SK-N-SH (cell line): Measurements from ENCODE around the gene ITGA5. TPM values are rescaled to one million over a fixed set of nuclear protein-coding genes. Genes with fewer than 3 reads are reported as not detected.
A peak's percentile ranks its signal among the peaks of the same experiment; 100 is the strongest.

ENCODE experiments used
- CTCF ChIA-PET: fragments of 300-600, 350-600 bp; formaldehyde crosslinking; extraction: SDS; loops from one replicate; lab custom pipeline; 2021; lab: Yijun Ruan, JAX
- POLR2A ChIA-PET: fragments of 350-600 bp; sonication (Branson Sonifier 250); formaldehyde crosslinking; extraction: SDS; loops from one replicate; lab custom pipeline; 2020; ENCODE audit warnings: antibody characterized with exemption, inconsistent platforms; lab: Yijun Ruan, JAX
- DNase-seq: peaks from one replicate; pipeline ENCODE4 v3.0.0; 2012
- H2AFZ ChIP-seq: fragments of 200-600 bp; sonication (generic); 2 replicates; pipeline ENCODE4 v1.8.1; 2016; ENCODE audit warnings: antibody characterized with exemption, mild to moderate bottlenecking, low read depth
- H3F3A ChIP-seq: fragments of 200-600 bp; sonication (generic); replicated peaks from 2 replicates; pipeline ENCODE3; 2016; ENCODE audit warnings: antibody characterized with exemption, mild to moderate bottlenecking; ENCODE audit not compliant: insufficient read depth
- H3K27ac ChIP-seq, 2 experiments: fragments of 200-500 bp in 1 of 2; fragments of 200-600 bp in 1 of 2; sonication (Bioruptor generic) in 1 of 2; sonication (generic), shearing (Covaris generic) in 1 of 2; 2 replicates each; pipeline versions ENCODE4 v1.5.1 to v1.6.1; 2014 to 2016; ENCODE audit warnings: low read depth in 2 of 2, inconsistent platforms in 1 of 2, low read length in 1 of 2, mild to moderate bottlenecking in 1 of 2, mixed read lengths in 1 of 2
- H3K27me3 ChIP-seq: fragments of 200-600 bp; sonication (generic), shearing (Covaris generic); 2 replicates; pipeline ENCODE4 v1.6.1; 2016; ENCODE audit warnings: mixed run types; ENCODE audit not compliant: insufficient read depth
- H3K36me3 ChIP-seq, 2 experiments: fragments of 200-500 bp in 1 of 2; fragments of 200-600 bp in 1 of 2; sonication (Bioruptor generic) in 1 of 2; sonication (generic) in 1 of 2; replicated peaks in 1 of 2; 2 replicates each; pipeline versions ENCODE3 to v1.5.1; 2014 to 2016; ENCODE audit warnings: low read length in 1 of 2, mild to moderate bottlenecking in 1 of 2; ENCODE audit not compliant: insufficient read depth in 2 of 2, control insufficient read depth in 1 of 2
- H3K4me1 ChIP-seq, 2 experiments: fragments of 200-500 bp in 1 of 2; fragments of 200-600 bp in 1 of 2; sonication (Bioruptor generic) in 1 of 2; sonication (generic), shearing (Covaris generic) in 1 of 2; 2 replicates each; pipeline versions ENCODE4 v1.5.1 to v1.6.1; 2014 to 2016; ENCODE audit warnings: low read depth in 1 of 2, low read length in 1 of 2, mixed run types in 1 of 2; ENCODE audit not compliant: insufficient read depth in 2 of 2, control insufficient read depth in 1 of 2
- H3K4me2 ChIP-seq: fragments of 200-600 bp; sonication (generic), shearing (Covaris generic); 2 replicates; pipeline ENCODE4 v1.6.1; 2017; ENCODE audit warnings: mixed run types
- H3K4me3 ChIP-seq, 2 experiments: fragments of 200-500 bp in 1 of 2; fragments of 200-600 bp in 1 of 2; sonication (Bioruptor generic) in 1 of 2; sonication (generic), shearing (Covaris generic) in 1 of 2; 2 replicates each; pipeline versions ENCODE4 v1.5.1 to v1.8.1; 2014 to 2016; ENCODE audit warnings: low read depth in 2 of 2, inconsistent platforms in 1 of 2, low read length in 1 of 2, mild to moderate bottlenecking in 1 of 2, mixed read lengths in 1 of 2, moderate library complexity in 1 of 2
- H3K79me2 ChIP-seq: fragments of 200-600 bp; sonication (generic); 2 replicates; pipeline ENCODE4 v1.8.1; 2017; ENCODE audit warnings: mild to moderate bottlenecking; ENCODE audit not compliant: insufficient read depth
- H3K9ac ChIP-seq: fragments of 200-600 bp; sonication (generic); 2 replicates; pipeline ENCODE4 v1.6.1; 2017; ENCODE audit warnings: mixed run types
- H3K9me2 ChIP-seq: fragments of 200-600 bp; sonication (generic); 2 replicates; pipeline ENCODE4 v1.6.1; 2017; ENCODE audit warnings: mixed run types
- H3K9me3 ChIP-seq: fragments of 200-600 bp; sonication (generic); 2 replicates; pipeline ENCODE4 v1.6.1; 2017; ENCODE audit warnings: mixed run types, mild to moderate bottlenecking, moderate library complexity
- H4K20me1 ChIP-seq: fragments of 200-600 bp; sonication (generic); 2 replicates; pipeline ENCODE4 v1.6.1; 2017; ENCODE audit warnings: mild to moderate bottlenecking, mixed run types; ENCODE audit not compliant: insufficient read depth
- CHD2 ChIP-seq: fragments of 150-350 bp; IDR thresholded peaks from 2 replicates; pipeline ENCODE4 v1.6.1; 2018; ENCODE audit warnings: low read length; ENCODE audit not compliant: partially characterized antibody
- NFIC ChIP-seq: IDR thresholded peaks from 2 replicates; pipeline ENCODE4 v1.4.0; 2012; ENCODE audit warnings: borderline replicate concordance
- NRF1 ChIP-seq: IDR thresholded peaks from 2 replicates; pipeline ENCODE4 v1.6.1; 2012; ENCODE audit warnings: low read depth, mild to moderate bottlenecking, low read length
- PBX3 ChIP-seq: IDR thresholded peaks from 2 replicates; pipeline ENCODE4; 2012
- POLR2AphosphoS5 ChIP-seq: IDR thresholded peaks from 2 replicates; pipeline ENCODE4 v1.6.1; 2012; ENCODE audit warnings: low read depth, low read length
- RXRA ChIP-seq: IDR thresholded peaks from 2 replicates; pipeline ENCODE4 v1.4.0; 2012; ENCODE audit warnings: low read depth, mild to moderate bottlenecking, borderline replicate concordance
- SMC3 ChIP-seq: IDR thresholded peaks from 2 replicates; pipeline ENCODE4 v1.6.1; 2012; ENCODE audit warnings: low read depth, low read length, improper control_type of control experiment
- TAF1 ChIP-seq: IDR thresholded peaks from 2 replicates; pipeline ENCODE4 v1.6.1; 2012; ENCODE audit warnings: low read depth, mild to moderate bottlenecking, low read length, moderate library complexity, borderline replicate concordance
- YY1 ChIP-seq: IDR thresholded peaks from 2 replicates; pipeline ENCODE4 v1.4.0; 2012; ENCODE audit warnings: low read depth, mild to moderate bottlenecking
- WGBS: methylation state at CpG from one replicate; pipeline ENCODE4 v1.1.6; 2017; ENCODE audit warnings: low lambda C conversion rate; 5-methylcytosine and 5-hydroxymethylcytosine counted together
- polyA plus RNA-seq, 3 experiments: library from polyadenylated mRNA; depleted of rRNA; stranded (reverse); fragments of >200 nt; gene quantifications; 2 replicates each; pipeline ENCODE4 v1.2.3, GENCODE V29; 2012
- TF ChIP-seq, protein P1 (sequence below): IDR thresholded peaks from 2 replicates; pipeline ENCODE4 v1.6.1; 2012; ENCODE audit warnings: mild to moderate bottlenecking, low read depth, low read length, moderate library complexity
- TF ChIP-seq, protein P2 (sequence below): fragments of 200-600 bp; sonication (generic); IDR thresholded peaks from 2 replicates; pipeline ENCODE4 v1.6.1; 2017; ENCODE audit warnings: antibody characterized with exemption, mild to moderate bottlenecking, moderate library complexity

Gene ITGA5
- polyA plus RNA-seq, 1 of the 3 experiments (the other 2 are of a cell fraction): 52.5 TPM

GRCh38 chr12:54385251-54385914 is 33.7 kb downstream of the ITGA5 start:
- no peaks in the 10 kb centered on the region for H3K79me2 ChIP-seq
- DNase-seq: peak; percentile 78
- H3K9ac ChIP-seq: no peak overlapping the region
- H3K36me3 ChIP-seq: no peaks in the 10 kb centered on the region
- no peak overlapping the region for H3K4me3 ChIP-seq
- peak overlapping the region in 1 of 2 experiments; percentile 12; a peak in 1 of 4 replicates for H3K27ac ChIP-seq
- 67% methylated on average over 10 of the region's 10 CpGs for WGBS
- no peaks in the 10 kb centered on the region for H3K9me2 ChIP-seq
- ChIA-PET CTCF (interaction anchor here (1.1 to 11.1 kb wide), 11 partner anchors 13 to 400 kb away, joined by 3 to 118 read pairs (median 7); partner anchors contain the start of gene HOXC10), POLR2A (no interaction called here)
- peaks cover 9% of the 10 kb centered on the region for H3F3A ChIP-seq
- no peaks in the 10 kb centered on the region for H4K20me1 ChIP-seq
- no peak overlapping the region for H3K4me2 ChIP-seq
- TF ChIP-seq PBX3 (no peak), CHD2 (peak; percentile 9)
- no peaks in the 10 kb centered on the region for H3K27me3 ChIP-seq
- H3K9me3 ChIP-seq: no peaks in the 10 kb centered on the region
- H3K4me1 ChIP-seq: peaks cover 0 to 36% of the 10 kb centered on the region in 2 experiments; a peak in 1 of 4 replicates
- no peak overlapping the region for H2AFZ ChIP-seq

DNA sequence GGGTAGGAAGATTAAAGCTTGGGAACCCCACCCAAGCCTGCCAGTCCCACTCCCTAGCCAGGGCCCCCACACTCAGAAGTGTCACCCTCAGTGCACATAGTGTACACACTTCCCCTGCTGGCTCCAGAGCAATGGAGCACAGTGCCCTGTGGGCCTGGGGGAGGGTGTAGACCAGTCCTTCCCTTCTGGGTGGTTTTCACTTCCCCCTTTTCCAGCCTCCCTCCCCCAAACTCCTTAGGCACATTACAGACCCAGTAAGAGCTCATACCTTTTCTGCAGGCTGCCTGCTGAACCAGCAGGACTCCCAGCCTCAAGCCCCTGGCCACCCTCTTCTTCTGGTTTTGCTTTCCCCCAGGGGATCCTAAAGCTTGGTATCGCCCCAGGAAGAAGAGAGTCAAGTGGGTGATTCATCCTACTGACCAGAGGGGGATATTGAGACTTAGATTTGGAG is 34.5 kb downstream of the ITGA5 start, which contains the start of gene ZNF385A:
Gene ZNF385A, minus strand, starts transcription at position 143 of the 451 bp plus-strand sequence. CDS start 219 bp downstream, outside the sequence.
- DNase-seq: no peak
- WGBS: 80% methylated on average over 1 of the region's 1 CpG
- Histone ChIP-seq H3K27me3 (no peaks in the 10 kb centered on the region), H3K9ac (no peak within 1 kb of the TSS), H3K79me2 (no peaks in the 10 kb centered on the region), H4K20me1 (no peaks in the 10 kb centered on the region), H3K9me2 (no peaks in the 10 kb centered on the region), H3K27ac (peak within 1 kb of the TSS in 1 of 2 experiments; percentile 12; a peak in 1 of 4 replicates), H3K4me2 (no peak within 1 kb of the TSS), H3K4me1 (peaks cover 0 to 39% of the 10 kb centered on the region in 2 experiments; a peak in 1 of 4 replicates), H3K4me3 (no peak within 1 kb of the TSS), H3K9me3 (no peaks in the 10 kb centered on the region), H2AFZ (no peak within 1 kb of the TSS), H3K36me3 (no peaks in the 10 kb centered on the region), H3F3A (peaks cover 9% of the 10 kb centered on the region)
- CTCF ChIA-PET: interaction anchor here (0.8 to 11.1 kb wide), 14 partner anchors 12 to 400 kb away, joined by 3 to 118 read pairs (median 4); partner anchors contain the start of genes COPZ1 and HOXC10
- POLR2A ChIA-PET: no interaction called here
- no peak for TF ChIP-seq TAF1
- TF ChIP-seq RXRA: no peak
- no peak for TF ChIP-seq NRF1
- TF ChIP-seq, protein P1, sequence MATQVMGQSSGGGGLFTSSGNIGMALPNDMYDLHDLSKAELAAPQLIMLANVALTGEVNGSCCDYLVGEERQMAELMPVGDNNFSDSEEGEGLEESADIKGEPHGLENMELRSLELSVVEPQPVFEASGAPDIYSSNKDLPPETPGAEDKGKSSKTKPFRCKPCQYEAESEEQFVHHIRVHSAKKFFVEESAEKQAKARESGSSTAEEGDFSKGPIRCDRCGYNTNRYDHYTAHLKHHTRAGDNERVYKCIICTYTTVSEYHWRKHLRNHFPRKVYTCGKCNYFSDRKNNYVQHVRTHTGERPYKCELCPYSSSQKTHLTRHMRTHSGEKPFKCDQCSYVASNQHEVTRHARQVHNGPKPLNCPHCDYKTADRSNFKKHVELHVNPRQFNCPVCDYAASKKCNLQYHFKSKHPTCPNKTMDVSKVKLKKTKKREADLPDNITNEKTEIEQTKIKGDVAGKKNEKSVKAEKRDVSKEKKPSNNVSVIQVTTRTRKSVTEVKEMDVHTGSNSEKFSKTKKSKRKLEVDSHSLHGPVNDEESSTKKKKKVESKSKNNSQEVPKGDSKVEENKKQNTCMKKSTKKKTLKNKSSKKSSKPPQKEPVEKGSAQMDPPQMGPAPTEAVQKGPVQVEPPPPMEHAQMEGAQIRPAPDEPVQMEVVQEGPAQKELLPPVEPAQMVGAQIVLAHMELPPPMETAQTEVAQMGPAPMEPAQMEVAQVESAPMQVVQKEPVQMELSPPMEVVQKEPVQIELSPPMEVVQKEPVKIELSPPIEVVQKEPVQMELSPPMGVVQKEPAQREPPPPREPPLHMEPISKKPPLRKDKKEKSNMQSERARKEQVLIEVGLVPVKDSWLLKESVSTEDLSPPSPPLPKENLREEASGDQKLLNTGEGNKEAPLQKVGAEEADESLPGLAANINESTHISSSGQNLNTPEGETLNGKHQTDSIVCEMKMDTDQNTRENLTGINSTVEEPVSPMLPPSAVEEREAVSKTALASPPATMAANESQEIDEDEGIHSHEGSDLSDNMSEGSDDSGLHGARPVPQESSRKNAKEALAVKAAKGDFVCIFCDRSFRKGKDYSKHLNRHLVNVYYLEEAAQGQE: no peak
- TF ChIP-seq POLR2AphosphoS5: no peak
- TF ChIP-seq, protein P2, sequence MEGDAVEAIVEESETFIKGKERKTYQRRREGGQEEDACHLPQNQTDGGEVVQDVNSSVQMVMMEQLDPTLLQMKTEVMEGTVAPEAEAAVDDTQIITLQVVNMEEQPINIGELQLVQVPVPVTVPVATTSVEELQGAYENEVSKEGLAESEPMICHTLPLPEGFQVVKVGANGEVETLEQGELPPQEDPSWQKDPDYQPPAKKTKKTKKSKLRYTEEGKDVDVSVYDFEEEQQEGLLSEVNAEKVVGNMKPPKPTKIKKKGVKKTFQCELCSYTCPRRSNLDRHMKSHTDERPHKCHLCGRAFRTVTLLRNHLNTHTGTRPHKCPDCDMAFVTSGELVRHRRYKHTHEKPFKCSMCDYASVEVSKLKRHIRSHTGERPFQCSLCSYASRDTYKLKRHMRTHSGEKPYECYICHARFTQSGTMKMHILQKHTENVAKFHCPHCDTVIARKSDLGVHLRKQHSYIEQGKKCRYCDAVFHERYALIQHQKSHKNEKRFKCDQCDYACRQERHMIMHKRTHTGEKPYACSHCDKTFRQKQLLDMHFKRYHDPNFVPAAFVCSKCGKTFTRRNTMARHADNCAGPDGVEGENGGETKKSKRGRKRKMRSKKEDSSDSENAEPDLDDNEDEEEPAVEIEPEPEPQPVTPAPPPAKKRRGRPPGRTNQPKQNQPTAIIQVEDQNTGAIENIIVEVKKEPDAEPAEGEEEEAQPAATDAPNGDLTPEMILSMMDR: no peak
- no peak for TF ChIP-seq YY1
- no peak for TF ChIP-seq SMC3
- no peak for TF ChIP-seq NFIC
